Gastroesophageal sphincter (tissue), 3 donors: ENCODE data around the gene SGSH.

Source experiments
- CTCF ChIP-seq, 4 experiments: fragments of 200-600 bp in 2 of 4; fragments of 450-650 bp in 2 of 4; sonication (generic) in 1 of 4; IDR thresholded peaks; one replicate each; pipeline ENCODE4 v1.5.1; 2017 to 2019; ENCODE audit warnings: antibody characterized with exemption in 4 of 4, mild to moderate bottlenecking in 2 of 4, moderate library complexity in 2 of 4
- EP300 ChIP-seq: sonication (generic); formaldehyde crosslinking; IDR thresholded peaks from one replicate; pipeline ENCODE4 v1.6.1; 2017; ENCODE audit warnings: antibody characterized with exemption, mild to moderate bottlenecking
- POLR2A ChIP-seq, 2 donors: fragments of 450-650 bp; IDR thresholded peaks; one replicate each; pipeline ENCODE4 v1.6.1; 2017; ENCODE audit warnings: antibody characterized with exemption in 2 of 2, mild to moderate bottlenecking in 2 of 2, moderate library complexity in 1 of 2
- POLR2AphosphoS5 ChIP-seq: sonication (generic); formaldehyde crosslinking; IDR thresholded peaks from one replicate; pipeline ENCODE4 v1.6.1; 2017; ENCODE audit warnings: antibody characterized with exemption

- no peak for TF ChIP-seq CTCF (IDR thresholded peaks at IDR 0.05)
- no peak for TF ChIP-seq EP300
- TF ChIP-seq POLR2AphosphoS5 = no peak
- TF ChIP-seq POLR2A (IDR thresholded peaks at IDR 0.05) = no peak
Observed at GRCh38 chr17:80256034-80256350, 35.9 kb upstream of the SGSH start.
